PC-3 (cell line): ENCODE measurements around the gene FBRS.

Experiments used
- CTCF ChIP-seq: fragments of 300-600 bp; sonication (generic); conservative IDR thresholded peaks from 2 replicates; pipeline ENCODE4 v1.5.1; 2017; ENCODE audit warnings: antibody characterized with exemption, low read depth, mild to moderate bottlenecking, low read length
- EZH2 ChIP-seq: fragments of 300-600 bp; sonication (generic); IDR thresholded peaks from one replicate; pipeline ENCODE4 v1.6.1; 2017; ENCODE audit warnings: antibody characterized with exemption, mild to moderate bottlenecking, low read length; ENCODE audit not compliant: unreplicated experiment
- EZH2phosphoT487 ChIP-seq: fragments of 300-600 bp; sonication (generic); IDR thresholded peaks from 2 replicates; pipeline ENCODE4 v1.6.1; 2018; ENCODE audit warnings: mild to moderate bottlenecking, antibody characterized with exemption, low read length, borderline replicate concordance

- TF ChIP-seq CTCF (no peak), EZH2 (no peak), EZH2phosphoT487 (no peak)
Observed at GRCh38 chr16:30666681-30667080, 8.4 kb downstream of the FBRS start.
